ENCODE measurements around the gene MTMR11.
"Not testable (repeated sequence)": the region's sequence is repeated elsewhere in the genome, so short reads cannot be mapped to it uniquely, and the experiment has no call there.

The MTMR11 gene

GRCh38 chr1:149896575-149896974, 40.1 kb downstream of the MTMR11 start:
- no peak for DNase-seq (ENCODE audit: low read depth in 2 of 2)

GRCh38 chr1:149888999-149889289, 47.7 kb downstream of the MTMR11 start:
- DNase-seq (ENCODE audit: low read depth in 2 of 2) = no peak

GRCh38 chr1:149888247-149888998, 48.3 kb downstream of the MTMR11 start:
- peak in 1 of 2 donors; percentile 55 for DNase-seq (ENCODE audit: low read depth in 2 of 2)

GRCh38 chr1:149887456-149888246, 49.0 kb downstream of the MTMR11 start:
- peak in 1 of 2 donors; percentile 56 for DNase-seq (ENCODE audit: low read depth in 2 of 2)

GRCh38 chr1:149887196-149887455, 49.6 kb downstream of the MTMR11 start:
- not testable (repeated sequence) for DNase-seq (ENCODE audit: low read depth in 2 of 2)

- peak; percentile 60 to 64 for DNase-seq (ENCODE audit: low read depth in 2 of 2)
These were observed 50.1 kb downstream of the MTMR11 start for GRCh38 chr1:149886396-149887195.

GRCh38 chr1:149886121-149886395, 50.6 kb downstream of the MTMR11 start:
- not testable (repeated sequence) for DNase-seq (ENCODE audit: low read depth in 2 of 2)

GRCh38 chr1:149885339-149886120, 51.1 kb downstream of the MTMR11 start:
- DNase-seq (ENCODE audit: low read depth in 2 of 2) = peak in 1 of 2 donors; percentile 27

GRCh38 chr1:149884433-149885338, 52.0 kb downstream of the MTMR11 start:
- no peak for DNase-seq (ENCODE audit: low read depth in 2 of 2)

- no peak for DNase-seq (ENCODE audit: low read depth in 2 of 2)
These were observed 53.0 kb downstream of the MTMR11 start for GRCh38 chr1:149883598-149884247.

GRCh38 chr1:149881876-149882275, 54.8 kb downstream of the MTMR11 start:
- DNase-seq (ENCODE audit: low read depth in 2 of 2) = no peak

GRCh38 chr1:149879556-149879955, 57.1 kb downstream of the MTMR11 start:
- no peak for DNase-seq (ENCODE audit: low read depth in 2 of 2)
